ENCODE results near the gene ITGB1BP1.

DNA sequence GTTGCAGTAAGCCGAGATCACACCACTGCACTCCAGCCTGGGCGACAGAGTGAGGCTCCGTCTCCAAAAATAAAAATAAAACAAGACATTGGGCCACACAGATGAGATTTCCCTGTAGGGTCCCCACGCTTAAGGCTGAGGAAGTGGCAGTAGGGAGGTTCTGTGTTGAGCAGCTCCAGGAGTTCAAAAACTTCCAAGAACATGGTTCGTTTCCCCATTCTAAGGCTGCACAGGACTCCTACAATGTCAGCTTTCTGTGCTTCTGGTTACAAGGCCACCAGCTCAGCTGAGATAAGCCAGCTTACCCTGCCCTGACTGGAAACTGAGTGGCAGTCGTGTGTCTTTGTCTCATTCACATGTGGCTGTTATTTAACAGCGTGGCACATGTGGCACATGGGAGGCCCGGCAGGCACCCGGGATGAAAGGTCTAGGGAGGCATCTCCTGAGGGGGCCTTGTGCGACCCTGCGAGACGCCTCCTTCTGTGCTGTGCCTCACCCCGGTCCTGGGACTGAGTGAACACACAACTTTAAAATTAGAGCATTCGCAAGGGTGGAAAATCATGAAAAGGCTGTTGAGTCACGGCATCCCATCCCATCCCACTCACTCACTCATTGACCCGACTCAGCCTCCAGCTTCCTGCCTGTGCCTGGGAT is 7.7 kb downstream of the ITGB1BP1 start:
- TF ChIP-seq SMAD3 (CRISPR knock-in tag; IDR thresholded peaks at IDR 0.05; ENCODE audit: borderline replicate concordance): no peak
- TF ChIP-seq, protein P1, sequence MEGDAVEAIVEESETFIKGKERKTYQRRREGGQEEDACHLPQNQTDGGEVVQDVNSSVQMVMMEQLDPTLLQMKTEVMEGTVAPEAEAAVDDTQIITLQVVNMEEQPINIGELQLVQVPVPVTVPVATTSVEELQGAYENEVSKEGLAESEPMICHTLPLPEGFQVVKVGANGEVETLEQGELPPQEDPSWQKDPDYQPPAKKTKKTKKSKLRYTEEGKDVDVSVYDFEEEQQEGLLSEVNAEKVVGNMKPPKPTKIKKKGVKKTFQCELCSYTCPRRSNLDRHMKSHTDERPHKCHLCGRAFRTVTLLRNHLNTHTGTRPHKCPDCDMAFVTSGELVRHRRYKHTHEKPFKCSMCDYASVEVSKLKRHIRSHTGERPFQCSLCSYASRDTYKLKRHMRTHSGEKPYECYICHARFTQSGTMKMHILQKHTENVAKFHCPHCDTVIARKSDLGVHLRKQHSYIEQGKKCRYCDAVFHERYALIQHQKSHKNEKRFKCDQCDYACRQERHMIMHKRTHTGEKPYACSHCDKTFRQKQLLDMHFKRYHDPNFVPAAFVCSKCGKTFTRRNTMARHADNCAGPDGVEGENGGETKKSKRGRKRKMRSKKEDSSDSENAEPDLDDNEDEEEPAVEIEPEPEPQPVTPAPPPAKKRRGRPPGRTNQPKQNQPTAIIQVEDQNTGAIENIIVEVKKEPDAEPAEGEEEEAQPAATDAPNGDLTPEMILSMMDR (IDR thresholded peaks at IDR 0.05): no peak
- no peak for TF ChIP-seq TEAD4 (CRISPR knock-in tag; IDR thresholded peaks at IDR 0.05)
- TF ChIP-seq, protein P2, sequence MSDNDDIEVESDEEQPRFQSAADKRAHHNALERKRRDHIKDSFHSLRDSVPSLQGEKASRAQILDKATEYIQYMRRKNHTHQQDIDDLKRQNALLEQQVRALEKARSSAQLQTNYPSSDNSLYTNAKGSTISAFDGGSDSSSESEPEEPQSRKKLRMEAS (CRISPR knock-in tag; IDR thresholded peaks at IDR 0.05): no peak
- no peak for TF ChIP-seq FOXK1 (CRISPR knock-in tag; IDR thresholded peaks at IDR 0.05)
- TF ChIP-seq ZNF138 (CRISPR knock-in tag; conservative IDR thresholded peaks at IDR 0.05): no peak
- no peak for TF ChIP-seq ZNF671 (CRISPR knock-in tag; IDR thresholded peaks at IDR 0.05)
- TF ChIP-seq MXD4 (CRISPR knock-in tag; IDR thresholded peaks at IDR 0.05; ENCODE audit: borderline replicate concordance): no peak
